Fibroblast of lung (primary cell): ENCODE measurements around the gene NOXO1.

Experiments
- CTCF ChIP-seq, 2 donors: IDR thresholded peaks in 1 of 2; conservative IDR thresholded peaks in 1 of 2; 1 replicate in 1 of 2; 2 replicates in 1 of 2; pipeline ENCODE4 v1.5.1; 2011 to 2012; ENCODE audit warnings: low read length in 2 of 2, control low read depth in 1 of 2, inconsistent platforms in 1 of 2, low read depth in 1 of 2, mild to moderate bottlenecking in 1 of 2
- EZH2 ChIP-seq: IDR thresholded peaks from 2 replicates; pipeline ENCODE4 v1.5.1; 2012; ENCODE audit warnings: low read length, control low read depth, mild to moderate bottlenecking; ENCODE audit errors: missing control alignments

GRCh38 chr16:2003231-2003826 lies 22.1 kb upstream of the NOXO1 start:
- TF ChIP-seq CTCF (conservative IDR thresholded peaks at IDR 0.05 in 1 of 2, IDR thresholded peaks at IDR 0.05 in 1 of 2; ENCODE audit: low read depth in 1 of 2, low read length in 2 of 2), result no peak
- no peak for TF ChIP-seq EZH2
